ENCODE results near the gene CCDC80. TPM values are rescaled to one million over a fixed set of nuclear protein-coding genes. Genes with fewer than 3 reads are reported as not detected.
"Not testable (repeated sequence)": the region's sequence is repeated elsewhere in the genome, so short reads cannot be mapped to it uniquely, and the experiment has no call there.

Gene CCDC80
- total RNA-seq, 2 donors from 2014 or later: not detected

DNA sequence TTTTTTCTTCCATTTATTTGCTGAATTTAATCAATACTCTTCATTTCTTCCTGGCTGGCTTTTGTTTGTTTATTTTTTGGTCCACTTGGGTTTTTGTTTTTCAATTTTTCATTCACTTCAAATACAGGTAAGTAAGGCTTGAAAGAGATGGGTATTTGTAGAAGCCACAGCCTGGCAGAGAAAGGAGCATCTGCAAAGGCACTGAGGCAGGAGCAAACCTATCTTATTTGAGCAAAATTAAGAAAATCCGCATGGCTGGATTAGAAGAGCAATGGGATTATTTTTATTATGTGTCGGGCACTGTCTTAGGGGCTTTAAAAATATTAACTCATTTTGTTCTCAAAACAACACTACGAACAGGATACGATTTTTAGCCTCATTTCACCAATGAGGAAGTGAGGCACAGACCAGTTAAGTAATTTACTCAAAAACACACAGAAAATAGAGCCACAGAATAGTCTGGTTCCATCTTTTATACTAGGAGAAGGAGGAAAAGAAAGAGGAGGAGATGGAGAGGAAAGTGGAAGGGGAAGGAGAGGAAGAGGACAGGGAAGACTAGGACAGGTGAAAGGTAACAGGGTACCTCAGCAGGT lies 35.1 kb upstream of the CCDC80 start:
- Mint-ChIP-seq H3K36me3 (ENCODE audit: low read depth) (no peaks in the 10 kb centered on the region), H3K9me3 (no peaks in the 10 kb centered on the region), H3K27ac (peak overlapping the region; percentile 80), H3K27me3 (no peaks in the 10 kb centered on the region), H3K4me1 (peaks cover 45% of the 10 kb centered on the region), H3K4me3 (peak overlapping the region; percentile 70)
- ATAC-seq (replicated peaks): no peak

DNA sequence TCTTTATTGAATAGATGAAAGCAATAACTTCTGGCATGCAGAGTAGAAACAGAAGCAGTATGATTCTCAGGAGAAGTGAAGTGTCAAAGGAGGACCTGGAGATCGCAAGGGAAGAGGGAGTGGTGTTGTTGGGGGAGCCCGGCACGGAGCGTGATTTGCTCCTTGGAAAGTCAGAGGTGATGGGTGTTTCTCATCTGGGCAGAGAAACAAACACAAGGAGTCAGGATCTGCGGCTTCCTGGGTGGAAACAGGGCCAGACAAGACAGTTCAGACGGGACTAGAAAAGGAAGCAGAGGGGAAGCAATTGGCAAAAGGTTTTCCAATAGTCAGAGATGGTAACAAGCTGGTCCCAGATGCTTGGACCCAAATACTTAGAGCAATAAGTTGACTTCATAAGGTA lies 34.4 kb upstream of the CCDC80 start:
- ATAC-seq (replicated peaks): no peak
- Mint-ChIP-seq H3K4me3 (no peak overlapping the region), H3K4me1 (peaks cover 45% of the 10 kb centered on the region), H3K27ac (peak overlapping the region; percentile 56), H3K9me3 (no peaks in the 10 kb centered on the region), H3K27me3 (no peaks in the 10 kb centered on the region), H3K36me3 (ENCODE audit: low read depth) (no peaks in the 10 kb centered on the region)

DNA sequence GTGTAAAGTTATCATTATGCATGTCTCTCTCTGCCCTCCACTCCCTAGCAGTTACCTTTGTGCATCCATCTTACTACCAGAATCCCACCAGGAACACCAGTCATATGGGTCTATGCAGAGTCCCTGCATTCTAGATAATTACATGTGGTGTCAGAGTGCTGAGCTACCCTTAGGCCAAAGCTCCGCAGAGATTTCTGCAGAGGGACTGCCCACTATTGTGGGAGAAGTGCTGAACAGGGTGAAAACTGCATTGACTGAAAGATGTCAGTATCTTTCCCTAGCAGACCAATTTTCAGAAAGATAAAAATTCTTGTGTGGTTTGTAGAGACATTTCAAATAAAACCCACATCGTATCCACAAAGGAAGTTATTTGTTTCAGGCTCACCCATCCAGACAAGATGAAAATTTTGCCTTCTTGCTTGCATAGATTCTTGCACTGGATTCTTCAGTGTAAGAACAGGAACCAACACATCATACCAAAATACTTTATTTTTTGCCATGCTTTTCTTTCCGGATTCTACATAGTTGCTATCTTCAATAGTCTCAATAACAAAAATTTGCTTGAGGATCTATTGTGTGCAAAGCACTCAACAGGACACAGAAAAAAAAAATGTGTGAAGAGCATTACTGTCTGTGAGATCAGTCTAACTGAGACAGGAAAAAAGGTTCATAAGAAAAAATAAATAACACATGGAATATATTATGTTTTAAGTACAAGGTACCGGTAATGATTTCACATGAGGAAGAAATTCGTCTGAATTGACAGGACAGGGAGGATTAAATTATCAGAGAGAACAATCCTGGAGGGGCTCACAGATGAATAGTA lies 32.0 kb upstream of the CCDC80 start:
- peak; percentile 13 for ATAC-seq (replicated peaks)
- H3K4me3 Mint-ChIP-seq: peak overlapping the region; percentile 20
- no peaks in the 10 kb centered on the region for H3K9me3 Mint-ChIP-seq
- no peaks in the 10 kb centered on the region for H3K27me3 Mint-ChIP-seq
- peaks cover 45% of the 10 kb centered on the region for H3K4me1 Mint-ChIP-seq
- no peaks in the 10 kb centered on the region for H3K36me3 Mint-ChIP-seq (ENCODE audit: low read depth)
- H3K27ac Mint-ChIP-seq: peak overlapping the region; percentile 49

DNA sequence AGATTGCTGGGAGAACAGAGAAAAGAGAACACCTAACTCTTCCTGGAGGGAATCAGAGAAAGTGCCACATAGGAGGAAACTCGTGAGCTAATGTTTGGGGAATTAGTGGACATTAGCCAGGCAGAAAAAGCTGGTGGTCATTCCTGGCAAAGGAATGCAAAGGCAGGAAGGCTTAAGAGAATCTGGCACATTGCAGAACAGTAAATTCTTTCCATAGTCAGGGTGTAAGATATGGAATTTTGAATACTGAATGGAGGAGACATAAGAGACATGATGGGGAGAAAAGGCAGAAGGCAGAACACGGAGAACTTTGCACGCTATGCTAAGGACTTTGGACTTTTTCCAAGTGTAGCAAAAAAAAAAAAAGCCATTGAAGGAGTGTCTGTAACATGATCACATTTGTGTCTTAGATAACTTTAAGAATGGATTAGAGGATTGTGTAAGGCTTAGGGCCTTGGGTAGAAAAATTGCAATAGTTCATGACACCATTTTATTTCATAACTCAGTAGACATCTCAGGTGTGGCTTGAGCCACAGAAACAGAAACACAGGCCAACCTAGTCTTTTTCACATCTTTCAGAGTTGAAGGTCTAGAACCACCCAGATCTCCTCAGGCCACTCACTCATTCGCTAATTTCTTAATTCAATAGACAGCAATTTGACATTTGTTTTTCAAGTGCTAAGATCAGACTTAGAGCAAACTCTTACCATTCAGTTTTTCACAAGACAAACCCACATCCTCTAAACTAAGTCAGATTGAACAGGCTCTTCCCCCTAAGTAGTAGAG lies 31.2 kb upstream of the CCDC80 start:
- Mint-ChIP-seq H3K4me3 (peak overlapping the region; percentile 20), H3K4me1 (peaks cover 39% of the 10 kb centered on the region), H3K27me3 (no peaks in the 10 kb centered on the region), H3K9me3 (no peaks in the 10 kb centered on the region), H3K36me3 (ENCODE audit: low read depth) (no peaks in the 10 kb centered on the region), H3K27ac (no peak overlapping the region)
- ATAC-seq (replicated peaks): peak; percentile 35

DNA sequence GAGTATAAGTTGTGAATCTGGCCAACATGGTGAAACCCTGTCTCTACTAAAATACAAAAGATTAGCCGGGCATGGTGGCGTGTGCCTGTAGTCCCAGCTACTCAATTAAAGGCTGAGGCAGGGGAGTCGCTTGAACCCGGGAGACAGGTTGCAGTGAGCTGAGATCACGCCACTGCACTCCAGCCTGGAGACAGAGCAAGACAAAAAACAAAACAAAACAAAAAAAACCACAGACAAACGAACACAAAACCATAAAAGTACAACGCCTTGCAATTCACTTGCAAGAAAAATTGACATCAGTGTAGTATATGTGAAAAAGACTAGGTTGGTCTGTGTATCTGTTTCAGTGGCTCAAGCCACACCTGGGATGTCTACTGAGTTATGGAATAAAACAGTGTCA lies 29.9 kb upstream of the CCDC80 start:
- Mint-ChIP-seq H3K4me3 (no peak overlapping the region), H3K27ac (no peak overlapping the region), H3K27me3 (no peaks in the 10 kb centered on the region), H3K4me1 (peaks cover 28% of the 10 kb centered on the region), H3K9me3 (no peaks in the 10 kb centered on the region), H3K36me3 (ENCODE audit: low read depth) (no peaks in the 10 kb centered on the region)
- ATAC-seq (replicated peaks): no peak

DNA sequence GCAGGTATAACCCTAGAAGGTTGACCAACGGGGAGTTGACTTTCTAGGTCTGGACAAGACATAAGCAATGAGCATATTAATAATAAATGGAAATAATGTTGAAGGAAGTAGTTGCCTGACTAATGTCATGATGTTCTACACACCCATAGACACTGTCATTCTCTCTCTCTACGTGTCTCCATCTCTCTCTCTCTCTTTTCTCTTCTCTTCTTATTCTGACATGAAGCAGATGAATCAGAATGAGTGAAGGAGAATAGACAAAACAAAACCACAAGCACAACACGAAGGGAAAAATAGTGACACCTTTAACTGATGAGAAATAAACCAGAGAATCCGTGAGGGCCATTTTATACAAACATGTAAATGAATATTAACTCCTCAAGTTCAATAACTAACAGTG lies 26.7 kb upstream of the CCDC80 start:
- peak; percentile 69 for ATAC-seq (replicated peaks)
- Mint-ChIP-seq H3K27me3 (no peaks in the 10 kb centered on the region), H3K4me1 (peaks cover 12% of the 10 kb centered on the region), H3K9me3 (no peaks in the 10 kb centered on the region), H3K4me3 (no peak overlapping the region), H3K27ac (no peak overlapping the region), H3K36me3 (ENCODE audit: low read depth) (no peaks in the 10 kb centered on the region)

DNA sequence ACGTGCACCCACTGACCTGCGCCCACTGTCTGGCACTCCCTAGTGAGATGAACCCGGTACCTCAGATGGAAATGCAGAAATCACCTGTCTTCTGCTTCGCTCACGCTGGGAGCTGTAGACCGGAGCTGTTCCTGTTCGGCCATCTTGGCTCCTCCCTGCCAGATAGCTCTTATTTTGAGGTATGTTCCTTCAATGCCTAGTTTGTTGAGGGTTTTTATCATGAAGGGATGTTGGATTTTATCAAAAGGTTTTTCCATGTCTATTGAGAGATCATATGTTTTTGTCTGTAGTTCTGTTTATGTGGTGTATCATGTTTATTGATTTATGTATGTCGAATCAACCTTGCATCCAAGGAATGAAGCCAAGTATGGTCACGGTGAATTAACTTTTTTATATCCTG lies 24.1 kb upstream of the CCDC80 start:
- H3K36me3 Mint-ChIP-seq (ENCODE audit: low read depth); H3K27me3 Mint-ChIP-seq; H3K4me3 Mint-ChIP-seq; H3K9me3 Mint-ChIP-seq; H3K4me1 Mint-ChIP-seq; H3K27ac Mint-ChIP-seq; ATAC-seq (replicated peaks): not testable (repeated sequence)

DNA sequence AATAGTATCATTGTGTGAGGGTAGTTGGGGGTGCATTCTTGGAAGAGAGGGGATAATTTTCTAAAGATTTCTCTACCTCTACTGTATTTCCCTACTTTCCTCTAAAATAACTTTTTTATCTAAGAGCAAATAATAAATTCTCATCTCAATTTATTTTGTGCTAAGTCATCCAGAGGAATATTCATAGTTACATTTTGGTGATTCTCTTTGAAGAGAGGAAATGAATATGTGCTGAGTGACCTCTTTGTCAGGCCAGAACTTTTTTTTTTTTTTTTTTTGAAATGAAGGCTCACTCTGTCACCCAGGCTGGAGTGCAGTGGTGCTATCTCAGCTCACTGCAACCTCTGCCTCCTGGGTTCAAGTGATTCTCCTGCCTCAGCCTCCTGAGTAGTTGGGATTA lies 15.1 kb upstream of the CCDC80 start:
- Mint-ChIP-seq H3K4me1 (no peaks in the 10 kb centered on the region), H3K27ac (no peak overlapping the region), H3K36me3 (ENCODE audit: low read depth) (no peaks in the 10 kb centered on the region), H3K4me3 (no peak overlapping the region), H3K27me3 (no peaks in the 10 kb centered on the region), H3K9me3 (peaks cover 3% of the 10 kb centered on the region)
- peak; percentile 23 for ATAC-seq (replicated peaks)

DNA sequence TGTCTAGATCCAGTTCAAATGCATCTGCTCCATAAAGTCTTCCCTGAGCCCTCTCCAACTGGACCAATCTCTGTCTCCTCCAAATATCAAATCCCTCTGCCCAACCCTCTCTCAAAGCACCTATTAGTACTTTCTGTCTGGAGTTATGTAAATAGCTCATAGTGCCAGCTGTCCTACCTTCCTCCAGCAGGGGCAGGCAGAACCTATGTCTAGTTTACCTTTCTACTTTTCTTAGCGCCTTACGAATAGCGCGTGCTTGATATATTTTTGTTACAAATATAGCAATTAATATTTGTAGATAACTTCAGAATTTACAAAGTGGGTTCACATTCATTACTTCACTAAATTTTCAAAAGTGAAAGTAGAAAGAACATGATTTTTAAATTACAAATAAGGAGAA lies 14.0 kb upstream of the CCDC80 start:
- ATAC-seq (replicated peaks): no peak
- peaks cover 3% of the 10 kb centered on the region for H3K9me3 Mint-ChIP-seq
- H3K4me1 Mint-ChIP-seq: no peaks in the 10 kb centered on the region
- H3K4me3 Mint-ChIP-seq: no peak overlapping the region
- no peaks in the 10 kb centered on the region for H3K27me3 Mint-ChIP-seq
- no peak overlapping the region for H3K27ac Mint-ChIP-seq
- no peaks in the 10 kb centered on the region for H3K36me3 Mint-ChIP-seq (ENCODE audit: low read depth)

DNA sequence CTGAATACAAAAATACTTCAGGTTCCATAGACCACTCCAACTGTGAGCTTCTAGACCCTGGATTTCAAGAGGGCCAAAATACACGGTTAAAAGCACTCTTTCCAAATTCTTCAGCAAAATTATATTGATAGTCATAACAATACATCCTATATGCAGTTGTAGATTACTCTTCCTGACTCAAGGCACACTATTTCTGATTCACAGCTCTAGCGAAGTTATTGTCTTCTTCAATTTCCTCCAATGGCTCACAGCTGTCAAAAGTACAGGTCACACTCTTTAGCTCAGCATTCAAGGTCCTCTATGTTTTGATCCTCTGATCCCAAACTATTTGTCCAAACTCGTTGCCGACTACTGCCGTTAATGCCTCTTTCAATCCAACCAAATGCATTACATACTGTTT lies 13.5 kb upstream of the CCDC80 start:
- Mint-ChIP-seq H3K27ac (no peak overlapping the region), H3K4me3 (no peak overlapping the region), H3K4me1 (peaks cover 3% of the 10 kb centered on the region), H3K36me3 (ENCODE audit: low read depth) (no peaks in the 10 kb centered on the region), H3K9me3 (peaks cover 6% of the 10 kb centered on the region), H3K27me3 (no peaks in the 10 kb centered on the region)
- ATAC-seq (replicated peaks): no peak

DNA sequence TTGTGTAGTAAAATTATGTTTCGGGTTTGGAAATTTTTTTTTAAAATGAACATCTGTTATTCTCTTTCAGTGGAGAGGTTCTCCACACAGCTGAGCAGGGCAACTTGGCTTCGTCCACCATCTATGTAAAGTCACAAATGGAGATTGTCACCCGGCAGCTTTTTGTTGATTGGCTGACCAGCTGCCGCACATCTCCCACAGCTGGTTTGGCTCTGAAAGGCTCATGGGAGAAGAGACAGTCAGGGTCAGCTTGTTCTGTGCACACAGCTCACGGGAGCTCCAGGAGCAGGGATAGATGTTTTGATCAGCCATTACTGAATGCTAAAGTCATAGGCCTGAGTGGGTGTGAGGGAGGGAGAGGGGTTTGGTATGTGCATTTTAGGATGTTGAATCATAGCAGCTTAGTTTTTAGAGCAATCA lies 12.9 kb upstream of the CCDC80 start:
- H3K4me3 Mint-ChIP-seq: no peak overlapping the region
- no peak for ATAC-seq (replicated peaks)
- no peaks in the 10 kb centered on the region for H3K27me3 Mint-ChIP-seq
- H3K4me1 Mint-ChIP-seq: peaks cover 7% of the 10 kb centered on the region
- H3K27ac Mint-ChIP-seq: no peak overlapping the region
- H3K36me3 Mint-ChIP-seq (ENCODE audit: low read depth): no peaks in the 10 kb centered on the region
- peaks cover 8% of the 10 kb centered on the region for H3K9me3 Mint-ChIP-seq

DNA sequence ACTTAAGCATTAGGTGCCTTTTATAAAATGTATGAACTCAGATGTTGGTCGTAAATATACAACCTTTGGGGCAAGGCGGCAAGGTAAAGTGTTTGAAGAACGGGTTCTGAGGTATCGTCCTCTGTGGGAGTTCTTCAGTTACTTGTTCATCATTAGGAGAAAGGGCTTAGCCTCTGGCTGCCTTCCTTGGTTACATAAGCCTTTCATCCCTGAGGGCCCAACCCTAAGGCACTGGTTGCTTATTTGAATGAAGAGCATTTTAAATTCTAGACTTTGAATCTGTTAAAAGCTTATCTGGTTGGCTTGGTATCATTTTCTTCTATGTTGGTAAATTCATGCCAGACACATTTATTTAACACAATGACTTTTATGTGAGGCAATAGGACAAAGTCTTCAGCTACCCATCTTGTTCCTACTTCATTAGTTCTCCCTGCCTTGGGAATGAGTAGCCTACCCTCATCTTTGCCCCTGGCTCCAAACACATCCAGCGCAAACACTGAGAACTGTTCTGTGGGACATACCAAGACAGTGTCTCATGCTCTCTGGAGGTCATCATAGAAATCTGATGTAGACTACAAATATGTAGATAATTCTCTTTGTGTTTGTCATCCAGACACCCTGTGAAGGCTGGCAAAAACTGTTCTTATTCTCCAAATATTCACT lies 12.4 kb upstream of the CCDC80 start:
- Mint-ChIP-seq H3K36me3 (ENCODE audit: low read depth) (no peaks in the 10 kb centered on the region), H3K4me3 (no peak overlapping the region), H3K9me3 (peaks cover 8% of the 10 kb centered on the region), H3K27me3 (no peaks in the 10 kb centered on the region), H3K4me1 (peaks cover 10% of the 10 kb centered on the region), H3K27ac (no peak overlapping the region)
- ATAC-seq (replicated peaks): no peak

DNA sequence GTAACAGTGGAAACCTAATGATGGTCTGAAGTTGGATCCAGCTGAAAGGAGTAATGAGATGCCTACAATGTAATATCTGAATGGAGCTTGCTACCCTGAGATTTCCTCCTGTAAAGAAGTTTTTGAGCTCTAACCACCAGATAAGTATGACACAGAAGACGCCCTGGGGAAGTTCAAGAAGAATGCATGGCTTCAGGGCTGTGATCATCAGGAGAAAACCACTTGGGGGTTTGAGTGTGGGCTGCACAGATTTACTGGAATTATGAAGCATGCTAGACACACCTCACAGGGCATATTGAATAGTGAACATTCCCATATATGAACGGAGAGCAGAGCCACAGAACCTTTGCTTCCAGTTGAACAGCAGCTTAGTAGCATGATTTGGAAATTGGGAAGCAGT lies 10.6 kb upstream of the CCDC80 start:
- Mint-ChIP-seq H3K9me3 (peaks cover 4% of the 10 kb centered on the region), H3K27me3 (peaks cover 5% of the 10 kb centered on the region), H3K4me1 (peaks cover 10% of the 10 kb centered on the region), H3K36me3 (ENCODE audit: low read depth) (no peaks in the 10 kb centered on the region), H3K4me3 (no peak overlapping the region), H3K27ac (no peak overlapping the region)
- no peak for ATAC-seq (replicated peaks)

DNA sequence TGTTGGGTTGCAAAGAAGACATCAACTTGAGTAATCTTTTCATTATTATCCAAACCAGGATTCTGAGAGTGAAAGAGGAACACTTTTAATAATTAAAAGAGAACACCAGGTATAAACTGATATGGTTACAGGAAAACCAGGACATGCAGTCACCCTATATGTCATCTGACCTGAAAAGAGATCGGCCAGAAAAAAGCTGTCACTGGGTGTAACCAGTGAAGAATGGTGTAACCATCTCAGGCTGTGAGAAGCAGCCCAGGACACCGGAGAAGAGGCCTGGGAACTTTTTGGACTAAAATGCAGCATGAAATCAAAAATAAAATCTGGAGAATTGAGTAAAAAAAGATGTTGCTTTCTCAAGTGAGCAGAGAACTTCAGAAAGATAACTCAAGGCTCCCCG lies 10.1 kb upstream of the CCDC80 start:
- no peak for ATAC-seq (replicated peaks)
- no peaks in the 10 kb centered on the region for H3K36me3 Mint-ChIP-seq (ENCODE audit: low read depth)
- H3K9me3 Mint-ChIP-seq: peaks cover 4% of the 10 kb centered on the region

More for the DNA sequence above, 10.1 kb upstream of the CCDC80 start:
- no peak overlapping the region for H3K4me3 Mint-ChIP-seq
- H3K4me1 Mint-ChIP-seq: peaks cover 10% of the 10 kb centered on the region
- H3K27ac Mint-ChIP-seq: no peak overlapping the region
- peaks cover 5% of the 10 kb centered on the region for H3K27me3 Mint-ChIP-seq

Data from activated T-helper 17 cell treated with anti-CD3 and anti-CD28 coated beads, Interleukin-2, amount 50 U/mL, for 72 hours (primary cell).